B cell (primary cell): ENCODE results near the gene SLC12A7. TPM values are rescaled to one million over a fixed set of nuclear protein-coding genes. Genes with fewer than 3 reads are reported as not detected.

Source experiments
- ATAC-seq: fragments of 200-7000 bp; cut with Tn5 transposase; one replicate; pipeline ENCODE4 v1.10.0; 2021; ENCODE audit warnings: low read depth, mild to moderate bottlenecking, moderate number of reproducible peaks, moderate library complexity
- CTCF ChIA-PET: fragments of 350-600 bp; sonication (Branson Sonifier 250); formaldehyde crosslinking; loops from one replicate; lab custom pipeline; 2021; ENCODE audit warnings: antibody characterized with exemption, inconsistent platforms; lab: Charles Lee
- POLR2A ChIA-PET: fragments of 350-600 bp; sonication (Branson Sonifier 250); formaldehyde crosslinking; loops from one replicate; lab custom pipeline; 2021; ENCODE audit warnings: antibody characterized with exemption; lab: Charles Lee
- DNase-seq: peaks from one replicate; pipeline ENCODE4 v3.0.0; 2013
- H2AFZ ChIP-seq: 2 replicates; pipeline ENCODE4 v1.6.1; 2012; ENCODE audit warnings: mild to moderate bottlenecking, low read depth, low read length; ENCODE audit not compliant: insufficient read depth, poor library complexity, severe bottlenecking
- H3K27ac ChIP-seq, 2 donors: 1 replicate in 1 of 2; 2 replicates in 1 of 2; pipeline ENCODE4 v1.5.1; 2012 to 2013; ENCODE audit warnings: low read length in 2 of 2, mild to moderate bottlenecking in 2 of 2, moderate library complexity in 1 of 2
- H3K27me3 ChIP-seq, 4 experiments: fragments of 200-600 bp in 1 of 4; sonication (generic) in 1 of 4; replicated peaks in 1 of 4; 1 replicate in 2 of 4; 2 replicates in 2 of 4; pipeline versions ENCODE4 v1.6.1 to v1.7.0; 2013 to 2016; ENCODE audit warnings: low read length in 3 of 4, mild to moderate bottlenecking in 2 of 4, mixed read lengths in 1 of 4, moderate library complexity in 1 of 4; ENCODE audit not compliant: insufficient read depth in 4 of 4, control insufficient read depth in 3 of 4; ENCODE audit errors: control extremely low read depth in 1 of 4
- H3K36me3 ChIP-seq, 2 experiments: replicated peaks in 1 of 2; 1 replicate in 1 of 2; 2 replicates in 1 of 2; pipeline versions ENCODE4 v1.6.1 to v1.7.1; 2013; ENCODE audit warnings: low read length in 1 of 2; ENCODE audit not compliant: insufficient read depth in 2 of 2, control insufficient read depth in 1 of 2; ENCODE audit errors: control extremely low read depth in 1 of 2, extremely low read depth in 1 of 2
- H3K4me1 ChIP-seq, 2 donors: fragments of 200-600 bp in 1 of 2; sonication (generic) in 1 of 2; 1 replicate in 1 of 2; 2 replicates in 1 of 2; pipeline versions ENCODE4 v1.5.1 to v1.6.1; 2013 to 2017; ENCODE audit warnings: low read length in 2 of 2; ENCODE audit not compliant: control insufficient read depth in 2 of 2, insufficient read depth in 2 of 2
- H3K4me2 ChIP-seq: replicated peaks from 2 replicates; pipeline ENCODE3; 2012; ENCODE audit warnings: mild to moderate bottlenecking, low read depth, low read length; ENCODE audit not compliant: poor library complexity, severe bottlenecking
- H3K4me3 ChIP-seq, 5 experiments: fragments of 200-600 bp in 1 of 5; sonication (generic) in 1 of 5; 1 replicate in 3 of 5; 2 replicates in 2 of 5; pipeline versions ENCODE4 v1.5.1 to v1.7.0; 2011 to 2016; ENCODE audit warnings: low read length in 4 of 5, mild to moderate bottlenecking in 4 of 5, low read depth in 2 of 5, control low read depth in 1 of 5, moderate library complexity in 1 of 5; ENCODE audit not compliant: insufficient read depth in 1 of 5; ENCODE audit errors: control extremely low read depth in 1 of 5, extremely low read depth in 1 of 5
- H3K79me2 ChIP-seq: fragments of 200-600 bp; sonication (generic); one replicate; pipeline ENCODE4 v1.6.0; 2016; ENCODE audit warnings: low read length; ENCODE audit not compliant: control insufficient read depth, insufficient read depth
- H3K9ac ChIP-seq: fragments of 200-600 bp; sonication (generic); 2 replicates; pipeline ENCODE4 v1.6.1; 2017; ENCODE audit warnings: mild to moderate bottlenecking, low read length, moderate library complexity
- H3K9me3 ChIP-seq, 3 donors: one replicate each; pipeline versions ENCODE4 v1.6.1 to v1.7.1; 2013; ENCODE audit warnings: low read length in 2 of 3; ENCODE audit not compliant: control insufficient read depth in 2 of 3, insufficient read depth in 1 of 3; ENCODE audit errors: control extremely low read depth in 1 of 3
- H4K20me1 ChIP-seq: 2 replicates; pipeline ENCODE4 v1.6.0; 2012; ENCODE audit warnings: mild to moderate bottlenecking, low read length; ENCODE audit not compliant: insufficient read depth, control insufficient read depth, poor library complexity, severe bottlenecking
- H3K27ac Mint-ChIP-seq: one replicate; pipeline ENCODE4 v1.8.0; 2021; ENCODE audit warnings: mixed read lengths
- H3K27me3 Mint-ChIP-seq: one replicate; pipeline ENCODE4 v1.8.0; 2021; ENCODE audit warnings: mixed read lengths
- H3K4me1 Mint-ChIP-seq: one replicate; pipeline ENCODE4 v1.8.0; 2021; ENCODE audit warnings: mixed read lengths
- H3K4me3 Mint-ChIP-seq: one replicate; pipeline ENCODE4 v1.8.0; 2021; ENCODE audit warnings: mixed read lengths
- H3K9me3 Mint-ChIP-seq: one replicate; pipeline ENCODE4 v1.8.0; 2022; ENCODE audit warnings: mixed read lengths; ENCODE audit not compliant: insufficient read depth
- CTCF ChIP-seq: fragments of 200-600 bp; IDR thresholded peaks from one replicate; pipeline ENCODE4 v1.8.0; 2022; ENCODE audit warnings: antibody characterized with exemption, mild to moderate bottlenecking
- EZH2 ChIP-seq: IDR thresholded peaks from 2 replicates; pipeline ENCODE4 v1.6.1; 2012; ENCODE audit warnings: borderline replicate concordance, low read depth, mild to moderate bottlenecking, moderate library complexity, low read length; ENCODE audit not compliant: insufficient read depth, poor library complexity, severe bottlenecking
- WGBS: methylation state at CpG from one replicate; pipeline ENCODE4 v1.1.5; 2013; ENCODE audit warnings: missing lambda C conversion rate; ENCODE audit not compliant: insufficient coverage; 5-methylcytosine and 5-hydroxymethylcytosine counted together
- intact Hi-C: fragments of 100-400 bp; cut with micrococcal nuclease; formaldehyde crosslinking; loops from one replicate; pipeline ENCODE4 v1.10.0; 2022
- polyA plus RNA-seq: library from polyadenylated mRNA; depleted of rRNA; stranded (reverse); fragments of >200 nt; gene quantifications from 2 replicates; pipeline ENCODE4 v1.2.3, GENCODE V29; 2012
- total RNA-seq, 2 donors: library from RNA; stranded (reverse); fragments of 120-200 nt in 1 of 2; gene quantifications; 1 replicate in 1 of 2; 2 replicates in 1 of 2; pipeline versions ENCODE4 v1.2.3 to v1.2.4, GENCODE V29; 2013 to 2022

The SLC12A7 gene
- total and polyA plus RNA-seq, 2 donors (not counting 1 experiment from before 2014, with no cell fraction given) = 25.5 to 34.4 TPM

- Histone ChIP-seq H3K27ac (no peak overlapping the region), H3K9ac (no peak overlapping the region), H3K4me1 (no peaks in the 10 kb centered on the region), H3K9me3 (no peaks in the 10 kb centered on the region), H3K27me3 (no peaks in the 10 kb centered on the region), H4K20me1 (no peaks in the 10 kb centered on the region), H3K4me3 (no peak overlapping the region), H2AFZ (no peak overlapping the region), H3K79me2 (no peaks in the 10 kb centered on the region), H3K36me3 (peaks cover 0 to 3% of the 10 kb centered on the region in 2 experiments), H3K4me2 (no peak overlapping the region)
- intact Hi-C loops = no loop called here
- Mint-ChIP-seq H3K27ac (no peak overlapping the region), H3K27me3 (no peaks in the 10 kb centered on the region), H3K4me3 (no peak overlapping the region), H3K4me1 (no peaks in the 10 kb centered on the region), H3K9me3 (no peaks in the 10 kb centered on the region)
- ChIA-PET CTCF (no interaction called here), POLR2A (no interaction called here)
- ATAC-seq (no peak), DNase-seq (no peak)
- TF ChIP-seq EZH2 (no peak), CTCF (no peak)
- 91% methylated on average over 38 of the region's 39 CpGs for WGBS
Observed at GRCh38 chr5:1054799-1055775, 56.8 kb downstream of the SLC12A7 start.
